ENCODE results near the gene ARHGAP42.

ARHGAP42 gene

DNA sequence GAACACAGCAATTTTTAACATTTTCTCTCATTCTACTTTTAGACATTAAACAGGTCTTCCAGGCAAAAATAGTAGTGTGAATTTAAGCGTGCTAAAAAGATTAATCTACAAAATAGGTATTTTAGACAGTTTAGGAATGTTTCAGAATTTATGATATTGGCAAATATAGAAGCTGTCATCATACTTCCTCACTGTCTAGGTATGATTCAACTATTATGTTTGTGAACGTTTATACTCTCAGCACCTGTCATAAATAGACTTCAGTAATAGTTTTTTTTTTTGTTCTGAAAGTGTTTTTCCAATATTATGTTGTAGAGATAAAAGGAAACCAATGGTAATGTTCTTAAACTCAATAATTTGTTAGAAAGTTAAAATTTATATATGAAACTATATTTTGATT lies 103.0 kb downstream of the ARHGAP42 start:
- Histone ChIP-seq H3K4me3 (ENCODE audit: low read depth in 1 of 2, low read length in 2 of 2) (no peak overlapping the region), H3K9ac (ENCODE audit: low read length) (no peak overlapping the region), H3K27ac (ENCODE audit: low read depth, low read length) (no peak overlapping the region), H3K9me3 (ENCODE audit: low read length) (no peaks in the 10 kb centered on the region), H3K27me3 (ENCODE audit: control insufficient read depth in 1 of 2, insufficient read depth in 2 of 2, low read length in 2 of 2) (no peaks in the 10 kb centered on the region), H3K4me1 (ENCODE audit: insufficient read depth, low read length) (peaks cover 8% of the 10 kb centered on the region), H3K36me3 (ENCODE audit: insufficient read depth, low read length) (no peaks in the 10 kb centered on the region)

DNA sequence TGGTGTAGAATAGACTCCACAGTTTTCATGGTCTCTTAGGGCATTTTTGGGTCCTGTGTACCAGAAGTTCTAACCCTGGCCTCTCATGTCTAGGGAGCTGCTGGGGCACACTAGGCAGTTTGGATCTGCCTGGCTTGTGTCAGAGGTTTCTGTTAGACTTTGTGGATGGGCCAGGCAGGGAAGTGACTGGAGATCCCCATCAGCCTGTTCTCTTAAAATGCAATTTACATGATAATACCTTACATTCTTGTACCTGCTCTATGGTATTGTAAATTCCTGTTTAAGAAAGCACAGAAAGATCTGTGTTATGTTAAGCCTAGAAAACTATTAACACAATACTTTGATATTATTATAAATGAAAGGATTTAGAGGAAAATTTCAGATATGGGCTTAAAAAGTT lies 104.0 kb downstream of the ARHGAP42 start:
- Histone ChIP-seq H3K36me3 (ENCODE audit: insufficient read depth, low read length) (no peaks in the 10 kb centered on the region), H3K4me1 (ENCODE audit: insufficient read depth, low read length) (peaks cover 8% of the 10 kb centered on the region), H3K9me3 (ENCODE audit: low read length) (no peaks in the 10 kb centered on the region), H3K4me3 (ENCODE audit: low read depth in 1 of 2, low read length in 2 of 2) (no peak overlapping the region), H3K9ac (ENCODE audit: low read length) (no peak overlapping the region), H3K27ac (ENCODE audit: low read depth, low read length) (no peak overlapping the region), H3K27me3 (ENCODE audit: control insufficient read depth in 1 of 2, insufficient read depth in 2 of 2, low read length in 2 of 2) (no peaks in the 10 kb centered on the region)

- H3K27me3 ChIP-seq (ENCODE audit: control insufficient read depth in 1 of 2, insufficient read depth in 2 of 2, low read length in 2 of 2): no peaks in the 10 kb centered on the region
- H3K9ac ChIP-seq (ENCODE audit: low read length): no peak overlapping the region
- no peaks in the 10 kb centered on the region for H3K9me3 ChIP-seq (ENCODE audit: low read length)
- peaks cover 8% of the 10 kb centered on the region for H3K4me1 ChIP-seq (ENCODE audit: insufficient read depth, low read length)
- no peaks in the 10 kb centered on the region for H3K36me3 ChIP-seq (ENCODE audit: insufficient read depth, low read length)
- H3K4me3 ChIP-seq (ENCODE audit: low read depth in 1 of 2, low read length in 2 of 2): no peak overlapping the region
- no peak overlapping the region for H3K27ac ChIP-seq (ENCODE audit: low read depth, low read length)
Measured at GRCh38 chr11:100791860-100792259, 104.8 kb downstream of the ARHGAP42 start.

- Histone ChIP-seq H3K27me3 (ENCODE audit: control insufficient read depth in 1 of 2, insufficient read depth in 2 of 2, low read length in 2 of 2) (no peaks in the 10 kb centered on the region), H3K9ac (ENCODE audit: low read length) (no peak overlapping the region), H3K4me3 (ENCODE audit: low read depth in 1 of 2, low read length in 2 of 2) (no peak overlapping the region), H3K36me3 (ENCODE audit: insufficient read depth, low read length) (no peaks in the 10 kb centered on the region), H3K27ac (ENCODE audit: low read depth, low read length) (no peak overlapping the region), H3K4me1 (ENCODE audit: insufficient read depth, low read length) (peaks cover 8% of the 10 kb centered on the region), H3K9me3 (ENCODE audit: low read length) (no peaks in the 10 kb centered on the region)
Measured at GRCh38 chr11:100793525-100793924, 106.4 kb downstream of the ARHGAP42 start.

GRCh38 chr11:100794446-100794845 lies 107.4 kb downstream of the ARHGAP42 start:
- no peak overlapping the region for H3K9ac ChIP-seq (ENCODE audit: low read length)
- no peaks in the 10 kb centered on the region for H3K27me3 ChIP-seq (ENCODE audit: control insufficient read depth in 1 of 2, insufficient read depth in 2 of 2, low read length in 2 of 2)
- H3K36me3 ChIP-seq (ENCODE audit: insufficient read depth, low read length): no peaks in the 10 kb centered on the region
- peaks cover 2% of the 10 kb centered on the region for H3K4me1 ChIP-seq (ENCODE audit: insufficient read depth, low read length)
- no peak overlapping the region for H3K4me3 ChIP-seq (ENCODE audit: low read depth in 1 of 2, low read length in 2 of 2)
- no peaks in the 10 kb centered on the region for H3K9me3 ChIP-seq (ENCODE audit: low read length)
- H3K27ac ChIP-seq (ENCODE audit: low read depth, low read length): no peak overlapping the region

- Histone ChIP-seq H3K27ac (ENCODE audit: low read depth, low read length) (no peak overlapping the region), H3K4me1 (ENCODE audit: insufficient read depth, low read length) (no peaks in the 10 kb centered on the region), H3K4me3 (ENCODE audit: low read depth in 1 of 2, low read length in 2 of 2) (no peak overlapping the region), H3K36me3 (ENCODE audit: insufficient read depth, low read length) (no peaks in the 10 kb centered on the region), H3K9me3 (ENCODE audit: low read length) (no peaks in the 10 kb centered on the region), H3K27me3 (ENCODE audit: control insufficient read depth in 1 of 2, insufficient read depth in 2 of 2, low read length in 2 of 2) (no peaks in the 10 kb centered on the region), H3K9ac (ENCODE audit: low read length) (no peak overlapping the region)
Measured at GRCh38 chr11:100799445-100799844, 112.4 kb downstream of the ARHGAP42 start.

GRCh38 chr11:100800202-100800601 lies 113.1 kb downstream of the ARHGAP42 start:
- Histone ChIP-seq H3K4me3 (ENCODE audit: low read depth in 1 of 2, low read length in 2 of 2) (no peak overlapping the region), H3K9ac (ENCODE audit: low read length) (no peak overlapping the region), H3K4me1 (ENCODE audit: insufficient read depth, low read length) (no peaks in the 10 kb centered on the region), H3K9me3 (ENCODE audit: low read length) (no peaks in the 10 kb centered on the region), H3K27ac (ENCODE audit: low read depth, low read length) (no peak overlapping the region), H3K27me3 (ENCODE audit: control insufficient read depth in 1 of 2, insufficient read depth in 2 of 2, low read length in 2 of 2) (no peaks in the 10 kb centered on the region), H3K36me3 (ENCODE audit: insufficient read depth, low read length) (no peaks in the 10 kb centered on the region)

DNA sequence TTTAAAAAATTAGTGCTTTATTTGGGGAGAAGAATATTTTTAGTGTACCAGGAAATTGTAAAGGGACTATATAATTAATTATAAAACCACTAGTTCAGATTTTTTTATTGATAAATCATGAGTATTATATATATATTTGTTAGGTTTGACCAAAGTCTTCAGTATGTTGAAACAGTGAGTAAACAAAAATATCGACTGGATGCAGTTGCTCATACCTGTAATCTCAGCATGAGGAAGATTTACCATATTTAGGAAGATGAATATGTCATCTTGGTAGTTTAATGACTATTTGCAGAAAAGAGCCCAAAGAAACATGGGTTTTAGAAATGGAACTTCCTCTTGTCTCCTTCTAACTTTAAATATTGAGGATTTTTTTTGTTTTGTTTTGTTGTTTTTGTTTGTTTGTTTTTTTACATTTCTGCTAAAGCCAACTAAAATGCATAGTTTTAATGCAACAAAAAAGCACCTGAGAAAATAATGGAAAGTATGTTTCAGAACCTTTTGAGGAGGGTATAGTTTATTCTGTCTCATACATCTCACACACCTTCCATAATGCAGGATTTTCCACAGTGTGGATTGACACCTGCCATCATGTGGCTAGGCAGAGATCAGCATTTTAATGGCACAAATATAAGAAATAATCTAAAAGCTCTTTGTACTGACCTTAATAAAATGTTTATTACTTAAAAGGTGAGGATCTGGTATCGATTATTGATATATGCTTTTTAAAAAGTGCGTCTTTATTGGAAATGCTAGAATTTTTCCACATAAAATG lies 114.3 kb downstream of the ARHGAP42 start:
- Histone ChIP-seq H3K36me3 (ENCODE audit: insufficient read depth, low read length) (no peaks in the 10 kb centered on the region), H3K9ac (ENCODE audit: low read length) (no peak overlapping the region), H3K27me3 (ENCODE audit: control insufficient read depth in 1 of 2, insufficient read depth in 2 of 2, low read length in 2 of 2) (no peaks in the 10 kb centered on the region), H3K4me3 (ENCODE audit: low read depth in 1 of 2, low read length in 2 of 2) (no peak overlapping the region), H3K9me3 (ENCODE audit: low read length) (no peaks in the 10 kb centered on the region), H3K4me1 (ENCODE audit: insufficient read depth, low read length) (no peaks in the 10 kb centered on the region), H3K27ac (ENCODE audit: low read depth, low read length) (no peak overlapping the region)

- Histone ChIP-seq H3K27me3 (ENCODE audit: control insufficient read depth in 1 of 2, insufficient read depth in 2 of 2, low read length in 2 of 2) (no peaks in the 10 kb centered on the region), H3K36me3 (ENCODE audit: insufficient read depth, low read length) (no peaks in the 10 kb centered on the region), H3K4me3 (ENCODE audit: low read depth in 1 of 2, low read length in 2 of 2) (no peak overlapping the region), H3K9ac (ENCODE audit: low read length) (no peak overlapping the region), H3K9me3 (ENCODE audit: low read length) (no peaks in the 10 kb centered on the region), H3K27ac (ENCODE audit: low read depth, low read length) (no peak overlapping the region), H3K4me1 (ENCODE audit: insufficient read depth, low read length) (no peaks in the 10 kb centered on the region)
Measured at GRCh38 chr11:100805506-100806199, 118.6 kb downstream of the ARHGAP42 start.

GRCh38 chr11:100806296-100806695 lies 119.2 kb downstream of the ARHGAP42 start:
- no peak overlapping the region for H3K27ac ChIP-seq (ENCODE audit: low read depth, low read length)
- no peaks in the 10 kb centered on the region for H3K36me3 ChIP-seq (ENCODE audit: insufficient read depth, low read length)
- no peak overlapping the region for H3K4me3 ChIP-seq (ENCODE audit: low read depth in 1 of 2, low read length in 2 of 2)
- no peaks in the 10 kb centered on the region for H3K4me1 ChIP-seq (ENCODE audit: insufficient read depth, low read length)
- H3K27me3 ChIP-seq (ENCODE audit: control insufficient read depth in 1 of 2, insufficient read depth in 2 of 2, low read length in 2 of 2): no peaks in the 10 kb centered on the region
- no peak overlapping the region for H3K9ac ChIP-seq (ENCODE audit: low read length)
- no peaks in the 10 kb centered on the region for H3K9me3 ChIP-seq (ENCODE audit: low read length)

GRCh38 chr11:100808904-100809491 lies 121.9 kb downstream of the ARHGAP42 start:
- Histone ChIP-seq H3K4me1 (ENCODE audit: insufficient read depth, low read length) (no peaks in the 10 kb centered on the region), H3K9me3 (ENCODE audit: low read length) (no peaks in the 10 kb centered on the region), H3K27me3 (ENCODE audit: control insufficient read depth in 1 of 2, insufficient read depth in 2 of 2, low read length in 2 of 2) (no peaks in the 10 kb centered on the region), H3K4me3 (ENCODE audit: low read depth in 1 of 2, low read length in 2 of 2) (no peak overlapping the region), H3K27ac (ENCODE audit: low read depth, low read length) (no peak overlapping the region), H3K9ac (ENCODE audit: low read length) (no peak overlapping the region), H3K36me3 (ENCODE audit: insufficient read depth, low read length) (no peaks in the 10 kb centered on the region)

Measured in muscle layer of colon (tissue), 2 donors.